ENCODE results near the gene SERTAD1. TPM values are rescaled to one million over a fixed set of nuclear protein-coding genes. Genes with fewer than 3 reads are reported as not detected.
"Not testable (repeated sequence)": the region's sequence is repeated elsewhere in the genome, so short reads cannot be mapped to it uniquely, and the experiment has no call there.

Gene SERTAD1
- polyA plus RNA-seq, 1 of the 3 experiments (the other 2 are of a cell fraction) = 10.4 TPM

GRCh38 chr19:40433391-40434216, 7.8 kb upstream of the SERTAD1 start (continued):
- TF ChIP-seq CTCF (IDR thresholded peaks at IDR 0.05) (no peak), MAX (IDR thresholded peaks at IDR 0.05; ENCODE audit: low read depth) (peak; percentile 84; the same call in 1 of the 2 replicates), JUND (IDR thresholded peaks at IDR 0.05) (no peak), FOXM1 (IDR thresholded peaks at IDR 0.05; ENCODE audit: low read depth) (no peak), MXI1 (IDR thresholded peaks at IDR 0.05; ENCODE audit: low read depth, low read length) (peak; percentile 43; the same call in 1 of the 2 replicates), FOSL2 (IDR thresholded peaks at IDR 0.05; ENCODE audit: borderline replicate concordance, low read depth) (no peak), GATA2 (CRISPR knock-in tag; IDR thresholded peaks at IDR 0.05) (no peak), POLR2AphosphoS5 (IDR thresholded peaks at IDR 0.05; ENCODE audit: low read depth, low read length) (peak; percentile 89), FOXJ3 (CRISPR knock-in tag; IDR thresholded peaks at IDR 0.05) (no peak), CHD2 (IDR thresholded peaks at IDR 0.05; ENCODE audit: low read length, partially characterized antibody) (peak; percentile 88), RCOR1 (IDR thresholded peaks at IDR 0.05; ENCODE audit: low read length) (no peak), GABPA (IDR thresholded peaks at IDR 0.05; ENCODE audit: low read depth) (no peak; the same call in 1 of the 2 replicates), SMC3 (IDR thresholded peaks at IDR 0.05; ENCODE audit: low read depth, low read length) (no peak)

- H3K9me3 ChIP-seq; H3K79me2 ChIP-seq (ENCODE audit: insufficient read depth); DNase-seq; H2AFZ ChIP-seq (ENCODE audit: low read depth); H3K27me3 ChIP-seq (ENCODE audit: insufficient read depth); H3K9me2 ChIP-seq; H4K20me1 ChIP-seq (ENCODE audit: insufficient read depth); H3K36me3 ChIP-seq (replicated peaks in 1 of 2; ENCODE audit: control insufficient read depth in 1 of 2, insufficient read depth in 2 of 2, low read length in 1 of 2): not testable (repeated sequence)
- Histone ChIP-seq H3K27ac (ENCODE audit: low read depth in 2 of 2, low read length in 1 of 2) (peak overlapping the region; percentile 84 to 96; a peak in 3 of 4 replicates), H3F3A (replicated peaks; ENCODE audit: insufficient read depth) (peaks cover 30% of the 10 kb centered on the region), H3K4me3 (ENCODE audit: low read depth in 2 of 2, low read length in 1 of 2) (peak overlapping the region in 1 of 2 experiments; percentile 67; a peak in 1 of 4 replicates), H3K4me1 (ENCODE audit: control insufficient read depth in 1 of 2, insufficient read depth in 2 of 2, low read depth in 1 of 2, low read length in 1 of 2) (peaks cover 5 to 11% of the 10 kb centered on the region in 2 experiments; a peak in 3 of 4 replicates), H3K9ac (peak overlapping the region; percentile 90; the same call in 1 of the 2 replicates), H3K4me2 (peak overlapping the region; percentile 87)
- CTCF ChIA-PET = interaction anchor here (0.9 to 1.8 kb wide), 5 partner anchors 8 to 201 kb away, joined by 3 to 4 read pairs (median 4); no protein-coding TSS in a partner anchor
- POLR2A ChIA-PET = interaction anchor here (1.6 kb wide), 1 partner anchor 10 kb away, joined by 7 read pairs; no protein-coding TSS in a partner anchor
- 72% methylated on average over 7 of the region's 7 CpGs for WGBS (ENCODE audit: low lambda C conversion rate)
These were observed 7.0 kb upstream of the SERTAD1 start for GRCh38 chr19:40432760-40433159.

GRCh38 chr19:40431698-40432097, 5.9 kb upstream of the SERTAD1 start:
- Histone ChIP-seq H3K27me3 (ENCODE audit: insufficient read depth) (no peaks in the 10 kb centered on the region), H3K27ac (ENCODE audit: low read depth in 2 of 2, low read length in 1 of 2) (no peak overlapping the region), H3K36me3 (replicated peaks in 1 of 2; ENCODE audit: control insufficient read depth in 1 of 2, insufficient read depth in 2 of 2, low read length in 1 of 2) (no peaks in the 10 kb centered on the region), H4K20me1 (ENCODE audit: insufficient read depth) (no peaks in the 10 kb centered on the region), H3K4me2 (no peak overlapping the region), H2AFZ (ENCODE audit: low read depth) (no peak overlapping the region), H3K4me1 (ENCODE audit: control insufficient read depth in 1 of 2, insufficient read depth in 2 of 2, low read depth in 1 of 2, low read length in 1 of 2) (peaks cover 5 to 11% of the 10 kb centered on the region in 2 experiments; a peak in 3 of 4 replicates), H3K79me2 (ENCODE audit: insufficient read depth) (0 out of 2 replicates have a peak, but pooled peaks cover 5% of the 10 kb centered on the region), H3K9me3 (no peaks in the 10 kb centered on the region), H3K4me3 (ENCODE audit: low read depth in 2 of 2, low read length in 1 of 2) (no peak overlapping the region), H3K9me2 (no peaks in the 10 kb centered on the region), H3K9ac (no peak overlapping the region), H3F3A (replicated peaks; ENCODE audit: insufficient read depth) (peaks cover 30% of the 10 kb centered on the region)
- TF ChIP-seq JUND (IDR thresholded peaks at IDR 0.05) (no peak), MXI1 (IDR thresholded peaks at IDR 0.05; ENCODE audit: low read depth, low read length) (no peak), CHD2 (IDR thresholded peaks at IDR 0.05; ENCODE audit: low read length, partially characterized antibody) (no peak), REST (IDR thresholded peaks at IDR 0.05; ENCODE audit: low read depth, low read length) (no peak), POLR2AphosphoS5 (IDR thresholded peaks at IDR 0.05; ENCODE audit: low read depth, low read length) (no peak), ELF1 (IDR thresholded peaks at IDR 0.05) (no peak), TCF12 (IDR thresholded peaks at IDR 0.05) (no peak), GABPA (IDR thresholded peaks at IDR 0.05; ENCODE audit: low read depth) (no peak), SMC3 (IDR thresholded peaks at IDR 0.05; ENCODE audit: low read depth, low read length) (no peak)
- no peak for DNase-seq
- POLR2A ChIA-PET = no interaction called here
- CTCF ChIA-PET = no interaction called here
- 91% methylated on average over 3 of the region's 3 CpGs for WGBS (ENCODE audit: low lambda C conversion rate)
